K562 (cell line): ENCODE data around the gene KTI12. TPM values are rescaled to one million over a fixed set of nuclear protein-coding genes. Genes with fewer than 3 reads are reported as not detected.

Source experiments
- ATF4 ChIP-seq: fragments of 450-650 bp; formaldehyde crosslinking; IDR thresholded peaks from 2 replicates; pipeline ENCODE4 v1.4.0; 2022; ENCODE audit warnings: mild to moderate bottlenecking, moderate library complexity
- JUND ChIP-seq, 2 experiments: IDR thresholded peaks; 2 replicates in 1 of 2; 3 replicates in 1 of 2; pipeline ENCODE4 v1.6.1; 2011; ENCODE audit warnings: borderline replicate concordance in 2 of 2, low read depth in 2 of 2, low read length in 2 of 2, improper control_type of control experiment in 1 of 2, missing biosample characterization in 1 of 2, missing genetic modification characterization in 1 of 2, missing genetic modification reagents in 1 of 2
- MCM5 ChIP-seq: fragments of 450-650 bp; IDR thresholded peaks from 2 replicates; pipeline ENCODE4 v1.6.1; 2016; ENCODE audit warnings: low read depth
- NEUROD1 ChIP-seq: fragments of 150-350 bp; IDR thresholded peaks from 2 replicates; pipeline ENCODE4 v1.6.1; 2014; ENCODE audit warnings: borderline replicate concordance, low read length, low read depth; ENCODE audit not compliant: partially characterized antibody
- SIN3A ChIP-seq, 2 experiments: fragments of 150-350 bp in 1 of 2; IDR thresholded peaks; 2 replicates each; pipeline ENCODE4 v1.6.1; 2011 to 2016; ENCODE audit warnings: borderline replicate concordance in 2 of 2, low read depth in 2 of 2, low read length in 2 of 2, mild to moderate bottlenecking in 2 of 2, moderate library complexity in 2 of 2; ENCODE audit not compliant: control insufficient read depth in 1 of 2
- YY1 ChIP-seq, 3 experiments: IDR thresholded peaks; 2 replicates each; pipeline ENCODE4 v1.6.1; 2011; ENCODE audit warnings: low read length in 2 of 3, mild to moderate bottlenecking in 2 of 3, moderate library complexity in 2 of 3, borderline replicate concordance in 1 of 3, control low read depth in 1 of 3, low read depth in 1 of 3; ENCODE audit not compliant: insufficient read depth in 3 of 3, insufficient replicate concordance in 2 of 3, control insufficient read depth in 1 of 3, insufficient read length in 1 of 3; ENCODE audit errors: extremely low read depth in 1 of 3
- ZNF407 ChIP-seq: fragments of 450-650 bp; IDR thresholded peaks from 2 replicates; pipeline ENCODE4 v1.6.1; 2016; ENCODE audit warnings: low read depth
- ZNF551 ChIP-seq: fragments of 250-450 bp; sonication (Bioruptor Pico); IDR thresholded peaks from 2 replicates; pipeline ENCODE4 v1.5.0; 2021; ENCODE audit warnings: mild to moderate bottlenecking, moderate library complexity
- polyA plus RNA-seq, 8 experiments: library from polyadenylated mRNA; depleted of rRNA in 4 of 8; stranded (reverse) in 5 of 8; unstranded in 3 of 8; fragments of >200 nt; fragmentation: Nextera tagmentation in 2 of 8; fragmentation: Illumina TruSeq in 1 of 8; extraction: Ambion mirVana in 2 of 8; extraction: Trizol in 1 of 8; gene quantifications; 2 replicates each; pipeline versions ENCODE4 v1.2.1 to v1.2.3, GENCODE V29; 2011 to 2014; ENCODE audit warnings: inconsistent platforms in 1 of 8, missing spikeins in 1 of 8
- total RNA-seq, 7 experiments: library from RNA; depleted of rRNA in 6 of 7; stranded (reverse); fragments of >200 nt in 6 of 7; fragmentation: Illumina TruSeq in 2 of 7; extraction: Trizol in 2 of 7; gene quantifications; 2 replicates each; pipeline versions ENCODE4 v1.2.1 to v1.2.3, GENCODE V29; 2011 to 2021; ENCODE audit warnings: low replicate concordance in 1 of 7

The KTI12 gene
- total and polyA plus RNA-seq, 9 of the 15 experiments (the other 6 are each of a cell fraction or from before 2014, with no cell fraction given), result 3.1 to 22.8 (median 11.6) TPM

DNA sequence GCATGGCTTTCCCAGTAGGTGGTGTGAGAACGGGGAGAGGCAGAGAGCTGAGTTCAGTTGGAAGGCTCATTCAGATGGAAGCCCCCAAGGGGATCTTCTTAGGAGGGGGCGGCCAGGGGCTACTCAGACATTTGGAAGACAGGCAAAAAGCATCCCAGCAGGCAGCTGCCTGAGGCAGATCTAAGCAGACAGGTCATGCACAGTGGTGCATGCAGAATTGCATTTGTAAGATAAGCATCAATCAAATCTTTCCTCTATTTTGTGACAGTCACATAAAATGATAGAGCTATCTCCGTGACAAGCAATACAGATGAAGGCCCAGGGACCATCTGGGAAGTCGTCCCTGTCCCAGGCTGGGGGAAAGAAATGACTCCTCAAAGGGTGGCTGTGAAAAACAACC is 46.9 kb downstream of the KTI12 start (continued):
- no peak for TF ChIP-seq ZNF551
- TF ChIP-seq JUND (IDR thresholded peaks at IDR 0.05; ENCODE audit: borderline replicate concordance, low read depth, low read length), result no peak
- no peak for TF ChIP-seq JUND (tag; IDR thresholded peaks at IDR 0.05; ENCODE audit: borderline replicate concordance, low read depth, low read length)
- TF ChIP-seq ZNF407, result no peak
- TF ChIP-seq YY1 (IDR thresholded peaks at IDR 0.05; ENCODE audit: borderline replicate concordance in 1 of 3, control insufficient read depth in 1 of 3, extremely low read depth in 1 of 3, insufficient read depth in 3 of 3, insufficient read length in 1 of 3, insufficient replicate concordance in 2 of 3, low read depth in 1 of 3, low read length in 2 of 3), result no peak
- no peak for TF ChIP-seq NEUROD1
- TF ChIP-seq SIN3A (IDR thresholded peaks at IDR 0.05; ENCODE audit: borderline replicate concordance in 2 of 2, control insufficient read depth in 1 of 2, low read depth in 2 of 2, low read length in 2 of 2), result no peak
- no peak for TF ChIP-seq ATF4
- no peak for TF ChIP-seq MCM5
